Breast epithelium (tissue), 4 donors: ENCODE results near the gene NIPAL3. TPM values are rescaled to one million over a fixed set of nuclear protein-coding genes. Genes with fewer than 3 reads are reported as not detected.

Experiments
- DNase-seq, 2 donors: peaks; one replicate each; pipeline ENCODE4 v3.0.0-alpha.2; 2019; ENCODE audit warnings: low spot score in 2 of 2
- H3K27ac ChIP-seq, 2 donors: fragments of 200-600 bp; sonication (generic) in 1 of 2; one replicate each; pipeline ENCODE4 v1.5.1; 2016 to 2019; ENCODE audit warnings: mild to moderate bottlenecking in 1 of 2
- H3K27me3 ChIP-seq, 2 donors: fragments of 200-600 bp; sonication (generic) in 1 of 2; one replicate each; pipeline versions ENCODE4 v1.5.1 to v1.6.0; 2017 to 2019; ENCODE audit warnings: control low read depth in 1 of 2, mild to moderate bottlenecking in 1 of 2
- H3K36me3 ChIP-seq: fragments of 200-600 bp; one replicate; pipeline ENCODE4 v1.5.1; 2019
- H3K4me1 ChIP-seq, 2 donors: fragments of 200-600 bp; sonication (generic); one replicate each; pipeline ENCODE4 v1.5.1; 2016 to 2019; ENCODE audit warnings: control low read depth in 1 of 2
- H3K4me3 ChIP-seq, 3 donors: fragments of 200-600 bp; sonication (generic); 1 replicate in 2 of 3; 2 replicates in 1 of 3; pipeline ENCODE4 v1.5.1; 2016 to 2019; ENCODE audit warnings: mild to moderate bottlenecking in 3 of 3, moderate library complexity in 2 of 3
- H3K9me3 ChIP-seq, 2 donors: fragments of 200-600 bp; sonication (generic) in 1 of 2; one replicate each; pipeline ENCODE4 v1.5.1; 2016 to 2019; ENCODE audit warnings: control low read depth in 1 of 2
- CTCF ChIP-seq, 3 donors: fragments of 450-650 bp; IDR thresholded peaks; one replicate each; pipeline ENCODE4 v1.5.1; 2016 to 2017; ENCODE audit warnings: antibody characterized with exemption in 3 of 3, mild to moderate bottlenecking in 3 of 3, moderate library complexity in 3 of 3
- POLR2A ChIP-seq: fragments of 450-650 bp; IDR thresholded peaks from one replicate; pipeline ENCODE4 v1.6.1; 2016; ENCODE audit warnings: antibody characterized with exemption, mild to moderate bottlenecking, moderate library complexity
- POLR2AphosphoS5 ChIP-seq, 3 donors: sonication (generic); formaldehyde crosslinking; IDR thresholded peaks; one replicate each; pipeline ENCODE4 v1.6.1; 2017; ENCODE audit warnings: antibody characterized with exemption in 3 of 3
- intact Hi-C: fragments of 100-400 bp; cut with DNase I; formaldehyde crosslinking; loops from one replicate; pipeline ENCODE4 v1.15.1; 2023; ENCODE audit warnings: low total_unique reads
- total RNA-seq, 3 donors: library from RNA; depleted of rRNA; stranded (reverse); fragments of >200 nt; gene quantifications; one replicate each; pipeline ENCODE4 v1.1.0, GENCODE V29; 2016

Gene NIPAL3
- total RNA-seq, 3 donors from 2014 or later = 13.4 to 67.6 (median 28.5) TPM

DNA sequence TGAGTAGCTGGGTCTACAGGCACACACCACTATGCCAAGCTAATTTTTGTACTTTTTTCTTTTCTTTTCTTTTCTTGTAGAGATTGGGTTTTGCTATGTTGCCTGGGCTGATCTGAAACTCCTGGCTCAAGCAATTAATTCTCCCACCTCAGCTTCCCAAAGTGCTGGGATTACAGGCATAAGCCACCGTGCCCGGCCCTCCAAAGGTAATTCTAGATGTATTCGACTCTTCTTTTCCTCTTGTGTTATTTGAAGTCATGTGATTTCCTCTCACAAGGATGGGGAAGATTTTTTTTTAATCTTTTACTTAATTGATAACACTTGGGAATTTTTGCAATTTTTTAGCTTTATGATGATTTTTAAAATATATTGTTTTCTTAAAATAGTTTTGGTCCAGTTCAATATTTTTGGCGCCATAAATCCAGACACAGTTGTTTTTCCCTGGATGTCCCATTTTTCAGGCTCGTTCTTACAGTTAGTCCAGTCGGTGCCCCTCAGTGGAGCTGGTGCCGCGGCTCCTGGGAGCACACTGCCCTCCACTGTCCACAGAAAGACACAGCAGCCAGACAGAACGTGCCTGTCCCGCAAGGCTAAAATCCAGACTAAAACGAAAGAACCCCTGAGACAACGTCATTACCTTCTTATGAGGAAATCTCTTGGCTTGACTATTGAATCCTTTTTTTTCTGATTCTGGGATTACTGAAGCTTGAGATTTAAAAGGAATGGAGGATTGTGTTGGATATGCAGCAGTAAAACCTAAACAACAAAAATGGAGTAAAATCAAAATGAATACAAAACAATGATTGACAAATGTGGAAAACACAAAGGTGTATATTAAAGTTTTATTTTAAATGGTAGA is 24.4 kb upstream of the NIPAL3 start:
- peak; percentile 73 to 85 for DNase-seq
- Histone ChIP-seq H3K9me3 (no peaks in the 10 kb centered on the region), H3K27me3 (no peaks in the 10 kb centered on the region), H3K4me3 (peak overlapping the region in 1 of 3 donors; percentile 15), H3K27ac (peak overlapping the region; percentile 82 to 86), H3K4me1 (no peaks in the 10 kb centered on the region), H3K36me3 (no peaks in the 10 kb centered on the region)
- intact Hi-C loops = no loop called here
- TF ChIP-seq POLR2A (no peak), CTCF (IDR thresholded peaks at IDR 0.05) (peak; percentile 90 to 98 (median 97)), POLR2AphosphoS5 (IDR thresholded peaks at IDR 0.05) (peak in 2 of 3 donors; percentile 52 to 71)

GRCh38 chr1:24391882-24392603 is 23.6 kb upstream of the NIPAL3 start:
- no peaks in the 10 kb centered on the region for H3K27me3 ChIP-seq
- intact Hi-C loops = loop anchor here (1.0 kb wide), 1 partner anchor 194 kb away; no protein-coding TSS in a partner anchor
- peak in 1 of 2 donors; percentile 61 for DNase-seq
- peak overlapping the region in 2 of 3 donors; percentile 2 to 15 for H3K4me3 ChIP-seq
- peak overlapping the region; percentile 82 to 86 for H3K27ac ChIP-seq
- TF ChIP-seq POLR2A (no peak), POLR2AphosphoS5 (IDR thresholded peaks at IDR 0.05) (peak in 1 of 3 donors; percentile 18), CTCF (IDR thresholded peaks at IDR 0.05) (peak; percentile 60 to 87 (median 80))
- no peaks in the 10 kb centered on the region for H3K9me3 ChIP-seq
- H3K36me3 ChIP-seq = no peaks in the 10 kb centered on the region
- H3K4me1 ChIP-seq = no peaks in the 10 kb centered on the region

DNA sequence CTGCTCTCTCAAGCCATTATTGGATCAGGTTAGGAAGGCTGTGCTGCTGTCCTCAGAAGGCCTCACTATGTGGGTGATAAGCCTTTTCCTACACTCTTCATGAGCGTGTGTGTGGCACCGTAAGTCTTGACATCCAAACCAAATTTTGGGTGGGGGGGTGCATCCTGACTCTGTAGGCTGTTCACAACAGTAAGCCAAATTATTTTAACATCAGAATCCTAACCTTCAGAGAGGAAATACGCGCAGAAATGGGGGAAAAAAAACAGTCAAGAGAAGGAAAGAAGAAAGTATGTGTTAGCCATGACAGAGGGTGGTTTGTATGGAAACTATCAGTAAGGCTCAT is 23.0 kb upstream of the NIPAL3 start:
- TF ChIP-seq CTCF (IDR thresholded peaks at IDR 0.05) = no peak
- no peak for TF ChIP-seq POLR2A
- no peak for TF ChIP-seq POLR2AphosphoS5 (IDR thresholded peaks at IDR 0.05)
- H3K27ac ChIP-seq = peak overlapping the region; percentile 82 to 86
- intact Hi-C loops = loop anchor here (1.0 kb wide), 1 partner anchor 194 kb away; no protein-coding TSS in a partner anchor

GRCh38 chr1:24392982-24393650 is 22.5 kb upstream of the NIPAL3 start:
- Histone ChIP-seq H3K4me1 (no peaks in the 10 kb centered on the region), H3K36me3 (no peaks in the 10 kb centered on the region), H3K27ac (peak overlapping the region in 1 of 2 donors; percentile 86), H3K27me3 (no peaks in the 10 kb centered on the region), H3K4me3 (no peak overlapping the region), H3K9me3 (no peaks in the 10 kb centered on the region)
- TF ChIP-seq POLR2A (no peak), CTCF (IDR thresholded peaks at IDR 0.05) (no peak), POLR2AphosphoS5 (IDR thresholded peaks at IDR 0.05) (no peak)
- intact Hi-C loops = loop anchor here (1.0 kb wide), 1 partner anchor 195 kb away; no protein-coding TSS in a partner anchor
- DNase-seq = no peak

More for the DNA sequence above, 23.0 kb upstream of the NIPAL3 start:
- no peak overlapping the region for H3K4me3 ChIP-seq
- no peaks in the 10 kb centered on the region for H3K4me1 ChIP-seq
- no peaks in the 10 kb centered on the region for H3K27me3 ChIP-seq
- H3K36me3 ChIP-seq = no peaks in the 10 kb centered on the region
- H3K9me3 ChIP-seq = no peaks in the 10 kb centered on the region
- DNase-seq = no peak
